ENCODE measurements around the gene HOXB1.

GRCh38 chr17:48532261-48532660 is 1.4 kb upstream of the HOXB1 start:
- no peak for TF ChIP-seq GATA2 (IDR thresholded peaks at IDR 0.05; ENCODE audit: low read depth, low read length)
- TF ChIP-seq GATA3 (IDR thresholded peaks at IDR 0.05; ENCODE audit: low read depth, low read length), result no peak
